ENCODE measurements around the gene VCAN.

VCAN gene

GRCh38 chr5:83524991-83525390, 53.4 kb downstream of the VCAN start:
- H3K27me3 ChIP-seq = no peaks in the 10 kb centered on the region
- no peak overlapping the region for H3K4me3 ChIP-seq
- DNase-seq = no peak
- no peaks in the 10 kb centered on the region for H3K4me1 ChIP-seq
- no peak overlapping the region for H3K27ac ChIP-seq
- peaks cover 0 to under 1% (median 0%) of the 10 kb centered on the region in 3 donors for H3K36me3 ChIP-seq
- TF ChIP-seq, protein P1, sequence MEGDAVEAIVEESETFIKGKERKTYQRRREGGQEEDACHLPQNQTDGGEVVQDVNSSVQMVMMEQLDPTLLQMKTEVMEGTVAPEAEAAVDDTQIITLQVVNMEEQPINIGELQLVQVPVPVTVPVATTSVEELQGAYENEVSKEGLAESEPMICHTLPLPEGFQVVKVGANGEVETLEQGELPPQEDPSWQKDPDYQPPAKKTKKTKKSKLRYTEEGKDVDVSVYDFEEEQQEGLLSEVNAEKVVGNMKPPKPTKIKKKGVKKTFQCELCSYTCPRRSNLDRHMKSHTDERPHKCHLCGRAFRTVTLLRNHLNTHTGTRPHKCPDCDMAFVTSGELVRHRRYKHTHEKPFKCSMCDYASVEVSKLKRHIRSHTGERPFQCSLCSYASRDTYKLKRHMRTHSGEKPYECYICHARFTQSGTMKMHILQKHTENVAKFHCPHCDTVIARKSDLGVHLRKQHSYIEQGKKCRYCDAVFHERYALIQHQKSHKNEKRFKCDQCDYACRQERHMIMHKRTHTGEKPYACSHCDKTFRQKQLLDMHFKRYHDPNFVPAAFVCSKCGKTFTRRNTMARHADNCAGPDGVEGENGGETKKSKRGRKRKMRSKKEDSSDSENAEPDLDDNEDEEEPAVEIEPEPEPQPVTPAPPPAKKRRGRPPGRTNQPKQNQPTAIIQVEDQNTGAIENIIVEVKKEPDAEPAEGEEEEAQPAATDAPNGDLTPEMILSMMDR (IDR thresholded peaks at IDR 0.05) = no peak
- H3K9me3 ChIP-seq = no peaks in the 10 kb centered on the region
- intact Hi-C loops (cut with DNase I; ENCODE audit: low total_unique reads) = no loop called here

DNA sequence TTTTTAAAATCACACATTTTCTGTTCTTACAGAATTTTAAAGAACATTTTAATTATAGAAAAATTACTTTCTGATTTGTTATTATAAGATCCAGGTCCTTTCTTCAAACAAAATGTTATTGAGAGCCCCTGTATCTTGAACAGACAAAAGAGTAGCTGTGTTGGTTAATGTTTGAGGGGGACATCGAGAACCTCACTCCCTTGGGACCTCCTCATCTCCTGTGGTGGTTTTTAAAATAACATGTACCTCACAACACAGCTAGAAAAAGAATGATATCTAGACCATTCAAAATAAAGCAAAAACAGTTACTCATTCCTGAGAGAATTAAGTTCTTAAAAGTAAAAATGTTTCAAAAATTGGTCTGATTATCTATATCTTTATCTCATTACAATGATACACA, 54.7 kb downstream of the VCAN start:
- Histone ChIP-seq H3K9me3 (no peaks in the 10 kb centered on the region), H3K36me3 (no peaks in the 10 kb centered on the region), H3K4me3 (no peak overlapping the region), H3K27ac (no peak overlapping the region), H3K4me1 (no peaks in the 10 kb centered on the region), H3K27me3 (no peaks in the 10 kb centered on the region)
- intact Hi-C loops (cut with DNase I; ENCODE audit: low total_unique reads) = no loop called here
- no peak for DNase-seq
- TF ChIP-seq, protein P1 (IDR thresholded peaks at IDR 0.05) = no peak

GRCh38 chr5:83527221-83527620, 55.7 kb downstream of the VCAN start:
- no peak overlapping the region for H3K4me3 ChIP-seq
- TF ChIP-seq, protein P1 (IDR thresholded peaks at IDR 0.05) = no peak
- no peak for DNase-seq
- H3K4me1 ChIP-seq = no peaks in the 10 kb centered on the region
- H3K9me3 ChIP-seq = no peaks in the 10 kb centered on the region
- no peaks in the 10 kb centered on the region for H3K27me3 ChIP-seq
- no peaks in the 10 kb centered on the region for H3K36me3 ChIP-seq
- no peak overlapping the region for H3K27ac ChIP-seq
- intact Hi-C loops (cut with DNase I; ENCODE audit: low total_unique reads) = no loop called here

DNA sequence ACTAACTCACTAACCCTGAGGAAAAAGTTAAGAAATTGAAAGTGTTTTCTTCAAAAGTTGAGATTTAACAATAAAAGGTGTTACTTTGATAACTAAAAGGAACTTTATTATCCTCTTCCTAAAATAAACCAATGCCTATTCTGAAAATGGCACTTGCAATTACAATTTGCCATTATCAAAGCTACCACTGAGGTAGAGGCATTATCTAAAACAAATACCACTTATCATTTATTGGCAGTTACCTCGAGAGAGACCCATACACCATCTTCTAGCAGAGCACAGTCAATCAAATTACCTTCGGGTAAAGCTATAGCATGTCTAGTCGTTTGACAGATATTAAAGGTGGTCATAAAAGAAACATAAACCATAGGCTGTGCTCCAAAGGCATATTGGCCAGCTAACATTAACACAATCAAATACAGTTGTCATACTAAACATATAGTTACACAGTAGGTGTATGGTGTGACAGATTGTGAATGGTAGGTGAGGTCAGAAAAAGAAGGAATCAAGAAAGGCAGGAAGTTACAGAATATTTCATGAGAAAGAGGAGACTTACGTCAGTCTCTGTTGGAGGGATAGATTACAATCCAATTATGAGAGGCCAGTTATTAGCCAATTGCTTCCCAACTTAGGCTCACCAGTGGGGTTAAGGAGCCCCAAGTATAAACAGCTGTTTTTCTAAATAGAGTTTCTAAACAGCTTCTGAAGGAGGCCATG, 56.3 kb downstream of the VCAN start:
- no peak overlapping the region for H3K4me3 ChIP-seq
- TF ChIP-seq, protein P1 (IDR thresholded peaks at IDR 0.05) = no peak
- no peaks in the 10 kb centered on the region for H3K9me3 ChIP-seq
- H3K27me3 ChIP-seq = no peaks in the 10 kb centered on the region
- H3K4me1 ChIP-seq = no peaks in the 10 kb centered on the region
- H3K36me3 ChIP-seq = no peaks in the 10 kb centered on the region
- no peak overlapping the region for H3K27ac ChIP-seq
- DNase-seq = no peak
- intact Hi-C loops (cut with DNase I; ENCODE audit: low total_unique reads) = no loop called here

DNA sequence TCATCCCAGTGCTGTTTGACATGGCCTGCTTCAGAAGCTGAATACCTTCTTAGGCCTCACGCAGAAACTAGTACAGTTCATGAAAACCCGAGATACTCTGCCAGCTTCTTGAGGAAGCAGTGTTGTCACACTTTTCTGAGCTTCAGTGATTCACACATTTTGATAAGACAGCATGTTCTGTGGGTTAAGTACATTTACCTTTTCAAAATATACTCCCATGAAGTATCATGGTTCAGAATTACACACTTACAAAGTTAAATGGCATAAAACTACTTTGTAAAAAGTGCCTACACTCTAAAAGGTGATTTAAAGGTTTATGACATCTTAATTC, 56.9 kb downstream of the VCAN start:
- Histone ChIP-seq H3K36me3 (no peaks in the 10 kb centered on the region), H3K9me3 (no peaks in the 10 kb centered on the region), H3K27ac (no peak overlapping the region), H3K4me1 (no peaks in the 10 kb centered on the region), H3K4me3 (no peak overlapping the region), H3K27me3 (no peaks in the 10 kb centered on the region)
- no peak for DNase-seq
- intact Hi-C loops (cut with DNase I; ENCODE audit: low total_unique reads) = no loop called here
- TF ChIP-seq, protein P1 (IDR thresholded peaks at IDR 0.05) = no peak

GRCh38 chr5:83530193-83530592, 58.6 kb downstream of the VCAN start:
- no peaks in the 10 kb centered on the region for H3K4me1 ChIP-seq
- TF ChIP-seq, protein P1 (IDR thresholded peaks at IDR 0.05) = no peak
- DNase-seq = no peak
- no peaks in the 10 kb centered on the region for H3K36me3 ChIP-seq
- H3K27me3 ChIP-seq = no peaks in the 10 kb centered on the region
- no peak overlapping the region for H3K4me3 ChIP-seq
- intact Hi-C loops (cut with DNase I; ENCODE audit: low total_unique reads) = no loop called here
- H3K9me3 ChIP-seq = no peaks in the 10 kb centered on the region
- no peak overlapping the region for H3K27ac ChIP-seq
